WI38 (cell line): ENCODE results near the gene CADM1.

Experiments
- H3K4me3 ChIP-seq: 2 replicates; pipeline ENCODE4 v1.5.1; 2011; ENCODE audit warnings: low read depth, mild to moderate bottlenecking, control low read depth, low read length
- TF ChIP-seq, protein P1 (sequence below): IDR thresholded peaks from 2 replicates; pipeline ENCODE4 v1.5.1; 2012; ENCODE audit warnings: low read depth, mild to moderate bottlenecking, control low read depth, low read length

CADM1 gene

DNA sequence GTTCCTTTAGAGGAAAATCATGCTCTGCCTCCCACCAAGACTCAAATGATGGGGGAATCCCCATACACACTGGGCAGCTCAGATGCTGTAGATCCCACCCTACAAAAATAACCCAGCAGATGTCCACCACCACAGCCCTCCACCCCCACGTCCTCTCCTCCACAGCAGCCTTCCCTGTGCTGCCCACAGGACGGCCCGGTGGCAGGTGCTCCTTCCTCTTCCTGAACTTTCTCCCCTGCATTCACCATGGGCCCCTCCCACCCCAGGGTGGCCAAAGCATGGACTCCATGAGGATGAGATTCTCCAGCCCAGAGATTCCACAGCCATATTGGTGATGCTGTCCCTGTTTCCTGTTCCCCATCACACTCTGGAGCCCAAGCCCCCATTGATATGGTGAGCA lies 368.3 kb downstream of the CADM1 start:
- no peak overlapping the region for H3K4me3 ChIP-seq
- TF ChIP-seq, protein P1, sequence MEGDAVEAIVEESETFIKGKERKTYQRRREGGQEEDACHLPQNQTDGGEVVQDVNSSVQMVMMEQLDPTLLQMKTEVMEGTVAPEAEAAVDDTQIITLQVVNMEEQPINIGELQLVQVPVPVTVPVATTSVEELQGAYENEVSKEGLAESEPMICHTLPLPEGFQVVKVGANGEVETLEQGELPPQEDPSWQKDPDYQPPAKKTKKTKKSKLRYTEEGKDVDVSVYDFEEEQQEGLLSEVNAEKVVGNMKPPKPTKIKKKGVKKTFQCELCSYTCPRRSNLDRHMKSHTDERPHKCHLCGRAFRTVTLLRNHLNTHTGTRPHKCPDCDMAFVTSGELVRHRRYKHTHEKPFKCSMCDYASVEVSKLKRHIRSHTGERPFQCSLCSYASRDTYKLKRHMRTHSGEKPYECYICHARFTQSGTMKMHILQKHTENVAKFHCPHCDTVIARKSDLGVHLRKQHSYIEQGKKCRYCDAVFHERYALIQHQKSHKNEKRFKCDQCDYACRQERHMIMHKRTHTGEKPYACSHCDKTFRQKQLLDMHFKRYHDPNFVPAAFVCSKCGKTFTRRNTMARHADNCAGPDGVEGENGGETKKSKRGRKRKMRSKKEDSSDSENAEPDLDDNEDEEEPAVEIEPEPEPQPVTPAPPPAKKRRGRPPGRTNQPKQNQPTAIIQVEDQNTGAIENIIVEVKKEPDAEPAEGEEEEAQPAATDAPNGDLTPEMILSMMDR: no peak

DNA sequence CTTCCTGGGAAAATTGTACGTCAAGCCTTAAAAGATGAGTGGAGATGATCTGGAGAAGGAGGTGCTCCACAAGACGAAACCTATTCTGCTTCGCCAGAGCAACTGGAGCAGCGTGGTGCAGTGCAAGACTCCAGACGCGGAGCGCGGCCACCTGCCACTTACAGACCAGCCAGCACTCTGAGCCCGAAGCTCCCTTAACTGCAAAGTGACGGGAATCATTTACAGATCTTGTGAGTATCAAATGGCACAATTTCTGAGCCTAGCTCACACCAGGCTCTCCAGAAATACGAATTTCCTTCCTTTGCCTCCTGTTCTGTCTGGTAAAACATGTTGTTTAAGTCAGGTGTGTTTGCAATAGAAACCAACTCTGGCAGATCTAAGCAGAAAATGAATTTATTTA lies 369.3 kb downstream of the CADM1 start:
- TF ChIP-seq, protein P1: no peak
- H3K4me3 ChIP-seq: no peak overlapping the region

DNA sequence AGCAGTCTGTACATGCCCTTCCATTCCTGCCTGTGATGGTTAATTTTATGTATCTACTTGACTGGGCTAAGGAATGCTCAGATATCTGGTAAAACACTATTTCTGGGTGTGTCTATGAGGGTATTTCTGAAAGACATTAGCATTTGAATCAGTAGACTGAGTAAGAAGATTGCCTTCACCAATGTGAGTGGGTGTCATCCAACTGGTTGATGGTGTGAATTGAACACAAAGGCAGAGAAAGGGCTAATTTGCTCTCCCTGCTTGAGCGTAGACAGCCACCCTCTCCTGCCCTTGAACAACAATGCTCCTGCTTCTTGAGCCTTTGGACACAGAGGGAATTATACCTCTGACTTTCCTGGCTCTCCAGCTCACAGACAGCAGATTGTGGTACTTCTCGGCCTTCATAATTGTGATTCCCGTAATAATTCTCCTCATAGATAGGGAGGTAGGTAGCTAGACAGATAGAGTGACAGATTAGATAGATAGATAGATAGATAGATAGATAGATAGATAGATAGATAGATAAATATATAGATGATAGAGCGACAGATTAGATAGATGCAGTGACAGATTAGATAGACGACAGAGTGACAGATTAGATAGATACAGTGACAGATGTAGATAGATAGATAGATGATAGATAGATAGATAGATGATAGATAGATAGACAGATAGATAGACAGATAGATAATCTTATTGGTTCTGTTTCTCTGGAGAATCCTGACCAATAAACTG lies 370.6 kb downstream of the CADM1 start:
- H3K4me3 ChIP-seq: no peak overlapping the region
- TF ChIP-seq, protein P1: no peak

DNA sequence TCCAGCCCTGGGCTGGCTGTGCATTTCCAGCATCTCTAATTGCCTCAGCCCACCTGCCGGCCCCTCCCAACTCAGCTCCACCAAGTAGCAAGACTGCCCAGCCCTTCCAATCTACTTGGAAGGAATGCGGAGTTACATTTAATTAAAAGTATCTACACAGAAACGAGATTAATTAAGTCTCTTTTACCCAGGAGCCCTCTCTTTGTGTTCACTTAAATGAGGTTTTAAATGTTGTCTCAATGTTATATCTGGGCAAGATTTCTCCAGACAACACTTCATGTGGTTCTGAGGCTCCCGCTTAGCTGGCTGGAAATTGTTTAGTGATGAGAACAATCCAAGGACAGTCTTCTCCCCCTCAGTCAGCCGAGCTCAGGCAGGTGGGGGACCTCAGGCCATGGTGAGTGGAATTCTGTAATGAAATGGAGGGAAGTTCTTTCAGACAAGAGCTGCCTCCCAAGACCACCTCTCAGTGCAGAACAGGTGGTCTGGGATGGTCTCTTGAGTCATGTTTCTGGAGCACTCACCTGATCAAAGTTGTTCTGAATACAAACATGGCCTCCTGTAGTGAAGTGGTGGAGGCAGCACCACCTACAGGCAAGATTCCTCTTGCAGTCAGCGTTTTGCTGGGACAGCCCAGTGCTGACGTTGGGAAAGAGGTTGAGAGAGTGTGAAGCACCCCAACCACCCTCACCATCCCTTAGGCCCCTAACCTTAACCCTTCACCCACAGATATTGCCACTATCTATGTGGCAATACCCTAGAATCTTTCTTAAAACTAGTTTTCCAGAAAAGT lies 371.6 kb downstream of the CADM1 start:
- H3K4me3 ChIP-seq: no peak overlapping the region
- TF ChIP-seq, protein P1: 0 out of 2 replicates have a peak, but pooled peaks have one; percentile 9

DNA sequence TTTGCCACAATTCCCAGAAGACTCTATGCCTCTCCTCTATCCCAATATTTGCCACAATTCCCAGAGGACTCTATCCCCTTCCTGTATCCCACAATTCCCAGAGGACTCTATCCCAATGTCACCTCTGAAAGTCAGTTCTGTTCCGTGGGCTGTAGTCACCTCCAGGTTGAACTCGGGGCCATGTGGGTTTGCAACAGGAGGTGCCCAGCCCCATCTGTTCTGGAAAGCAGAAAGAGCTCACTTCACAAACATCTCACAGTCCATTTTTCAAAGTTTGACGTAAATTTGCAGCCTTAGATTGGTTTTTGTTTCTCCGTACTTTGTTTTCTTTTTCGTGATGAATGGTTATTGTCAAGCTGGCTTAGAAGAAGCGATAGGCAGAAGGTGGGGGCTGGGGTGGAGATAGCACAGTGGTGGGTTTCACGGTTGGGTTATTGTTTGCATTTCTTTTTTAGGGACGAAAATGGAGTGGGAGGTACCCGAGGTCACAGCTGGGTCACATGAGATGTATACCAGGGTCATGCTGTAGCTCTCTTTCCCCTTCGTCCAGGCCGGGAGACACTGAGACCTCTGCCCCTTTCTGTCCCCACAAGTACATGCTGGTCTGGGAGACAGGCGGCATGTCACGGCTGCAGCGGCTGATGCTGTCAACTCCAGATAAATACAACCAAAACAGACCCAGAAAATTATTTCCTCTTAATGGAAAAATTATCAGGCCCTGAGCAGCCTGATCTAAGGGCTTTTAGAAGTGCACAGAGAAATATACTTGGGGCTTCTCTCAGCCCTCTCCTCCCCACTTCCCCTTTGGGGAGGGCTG lies 374.5 kb downstream of the CADM1 start:
- no peak overlapping the region for H3K4me3 ChIP-seq
- TF ChIP-seq, protein P1: no peak

DNA sequence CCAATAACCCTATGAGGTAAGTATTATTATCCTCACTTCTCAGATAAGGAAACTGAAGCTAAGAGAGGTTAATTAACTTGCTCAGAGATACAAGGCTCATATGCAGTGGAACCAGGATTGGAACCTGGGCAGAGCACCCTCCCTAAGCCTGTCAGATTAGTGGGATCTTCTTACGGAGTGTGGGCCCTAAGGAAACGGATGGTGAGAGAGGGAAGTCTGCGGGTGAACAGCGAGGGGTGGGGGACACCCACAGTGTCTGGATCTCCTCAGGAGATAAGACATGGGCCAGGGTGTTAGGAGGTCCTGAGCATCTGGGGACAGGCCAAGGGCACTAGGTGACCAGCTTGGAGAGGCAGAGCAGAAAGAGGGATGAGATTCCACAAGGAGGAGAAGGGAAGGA lies 376.0 kb downstream of the CADM1 start:
- no peak overlapping the region for H3K4me3 ChIP-seq
- TF ChIP-seq, protein P1: no peak
